GM12892 (cell line): Measurements from ENCODE around the gene PDE10A. TPM values are rescaled to one million over a fixed set of nuclear protein-coding genes. Genes with fewer than 3 reads are reported as not detected.

ENCODE experiments used
- DNase-seq: peaks from one replicate; pipeline ENCODE4 v3.0.0; 2011; ENCODE audit not compliant: insufficient read length
- FAIRE-seq: peaks from 2 replicates; lab custom pipeline; 2011; peaks lifted over from hg19 to GRCh38; lab: Jason Lieb, UNC
- POLR2A ChIP-seq: IDR thresholded peaks from 2 replicates; pipeline ENCODE4 v1.6.1; 2011; ENCODE audit warnings: low read depth, low read length, control low read depth
- POLR2AphosphoS5 ChIP-seq: IDR thresholded peaks from 2 replicates; pipeline ENCODE4 v1.6.1; 2011; ENCODE audit warnings: low read depth, low read length, control low read depth
- TAF1 ChIP-seq: IDR thresholded peaks from 2 replicates; pipeline ENCODE4 v1.6.1; 2011; ENCODE audit warnings: low read depth, mild to moderate bottlenecking, control low read depth, low read length, borderline replicate concordance
- polyA plus RNA-seq: library from polyadenylated mRNA; unstranded; fragments of >200 nt; gene quantifications from one replicate; pipeline ENCODE4 v1.2.1, GENCODE V29; 2012; ENCODE audit warnings: missing spikeins, inconsistent platforms; ENCODE audit not compliant: missing spikeins

PDE10A gene
- polyA plus RNA-seq: 0.11 TPM

GRCh38 chr6:165662749-165663376 lies at the start of gene PDE10A:
PDE10A (minus strand) TSS chr6:165663241; CDS start chr6:165662811, 430 bp downstream.
- TF ChIP-seq TAF1: no peak
- TF ChIP-seq POLR2AphosphoS5: no peak
- no peak for TF ChIP-seq POLR2A
- FAIRE-seq (no peak), DNase-seq (no peak)

- TF ChIP-seq POLR2AphosphoS5: no peak
- TF ChIP-seq TAF1: no peak
- TF ChIP-seq POLR2A: no peak
- DNase-seq: no peak
- no peak for FAIRE-seq
Measured at GRCh38 chr6:165708985-165709576, 46.0 kb upstream of the PDE10A start.

- DNase-seq (no peak), FAIRE-seq (no peak)
- TF ChIP-seq POLR2AphosphoS5 (no peak), POLR2A (no peak), TAF1 (no peak)
Measured at GRCh38 chr6:165707067-165707853, 44.2 kb upstream of the PDE10A start.

- TF ChIP-seq POLR2AphosphoS5 (no peak), POLR2A (no peak), TAF1 (no peak)
- no peak for DNase-seq
- no peak for FAIRE-seq
Measured at GRCh38 chr6:165705941-165706340, 42.9 kb upstream of the PDE10A start.

DNA sequence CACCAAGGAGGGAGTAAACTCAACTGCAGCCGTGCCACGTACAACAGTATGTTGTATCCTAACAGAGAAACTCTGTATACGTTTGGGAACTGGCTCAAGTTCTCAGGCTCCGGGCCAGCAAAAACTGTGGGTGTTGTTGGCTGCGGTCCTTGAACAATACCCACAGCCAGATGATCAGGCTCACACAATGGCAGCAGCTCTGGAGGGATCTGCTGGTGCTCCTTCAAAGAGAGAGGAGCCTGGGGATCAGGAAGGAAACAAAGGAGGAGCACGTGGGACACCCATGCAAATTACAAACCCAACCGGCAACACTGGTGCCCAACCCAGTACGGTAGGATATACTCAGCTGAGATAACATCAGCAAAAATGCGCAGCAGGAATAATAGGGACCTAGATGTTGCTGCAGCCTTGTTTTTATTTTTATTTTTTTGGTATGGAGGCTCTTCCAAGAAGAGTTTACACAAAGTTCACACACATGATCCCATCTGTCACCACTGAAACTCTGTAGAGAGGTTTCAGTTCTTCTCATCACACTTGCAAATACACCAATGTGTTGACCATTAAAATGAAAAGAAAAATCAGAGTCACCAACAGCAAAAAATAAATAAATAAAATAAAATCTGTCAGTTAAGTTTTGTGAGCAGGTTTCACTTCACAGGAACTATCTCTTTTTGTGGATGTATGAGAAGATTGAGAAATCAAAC lies 41.2 kb upstream of the PDE10A start:
- no peak for DNase-seq
- no peak for FAIRE-seq
- TF ChIP-seq TAF1 (no peak), POLR2AphosphoS5 (no peak), POLR2A (no peak)

- no peak for DNase-seq
- no peak for FAIRE-seq
- TF ChIP-seq TAF1: no peak
- TF ChIP-seq POLR2AphosphoS5: no peak
- TF ChIP-seq POLR2A: no peak
Measured at GRCh38 chr6:165702669-165703068, 39.6 kb upstream of the PDE10A start.

- no peak for TF ChIP-seq POLR2AphosphoS5
- TF ChIP-seq TAF1: no peak
- no peak for TF ChIP-seq POLR2A
- no peak for DNase-seq
- FAIRE-seq: no peak
Measured at GRCh38 chr6:165701564-165702354, 38.7 kb upstream of the PDE10A start.

GRCh38 chr6:165701005-165701404 lies 38.0 kb upstream of the PDE10A start:
- DNase-seq (no peak), FAIRE-seq (no peak)
- no peak for TF ChIP-seq POLR2A
- no peak for TF ChIP-seq TAF1
- TF ChIP-seq POLR2AphosphoS5: no peak

- no peak for DNase-seq
- no peak for TF ChIP-seq TAF1
- TF ChIP-seq POLR2A: no peak
- no peak for TF ChIP-seq POLR2AphosphoS5
- FAIRE-seq: no peak
Measured at GRCh38 chr6:165698868-165699267, 35.8 kb upstream of the PDE10A start.

GRCh38 chr6:165697171-165697570 lies 34.1 kb upstream of the PDE10A start:
- DNase-seq (no peak), FAIRE-seq (no peak)
- TF ChIP-seq POLR2A (no peak), POLR2AphosphoS5 (no peak), TAF1 (no peak)

DNA sequence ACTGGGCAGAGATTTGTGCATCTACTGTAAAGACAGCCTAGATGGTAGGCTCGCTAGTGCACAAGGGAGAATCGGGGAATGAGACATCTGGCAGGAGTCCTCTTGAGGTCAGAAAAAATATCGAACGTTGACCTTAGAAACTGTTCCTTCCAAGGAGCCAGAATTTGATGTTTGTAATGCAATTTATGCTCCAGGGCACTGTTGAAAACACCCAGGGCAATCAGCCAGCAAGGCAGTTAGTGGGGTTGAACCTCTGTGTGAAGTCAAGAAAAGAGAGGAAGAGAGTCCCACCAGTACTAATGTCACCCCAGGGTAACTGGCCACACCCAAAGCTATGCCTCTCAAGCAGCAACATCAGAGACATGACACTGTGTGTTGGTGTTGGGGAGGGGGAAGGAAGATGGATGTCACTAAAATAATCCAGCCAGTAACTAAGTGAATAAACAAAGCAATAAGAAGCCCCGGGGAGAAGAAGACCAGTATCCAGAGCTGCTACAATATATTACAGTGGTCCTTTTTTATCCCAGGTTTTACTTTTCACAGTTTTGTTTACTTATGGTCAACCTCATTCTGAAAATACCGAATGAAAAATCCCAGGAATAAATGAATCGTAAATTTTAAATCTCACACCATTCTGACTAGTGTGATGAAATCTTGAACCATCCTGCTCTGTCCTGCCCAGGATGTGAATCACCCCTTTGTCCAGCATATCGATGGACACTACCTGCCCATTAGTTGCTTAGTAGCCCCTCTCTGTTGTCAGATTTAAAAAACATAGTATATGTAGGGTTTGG lies 32.9 kb upstream of the PDE10A start:
- FAIRE-seq: no peak
- no peak for TF ChIP-seq TAF1
- TF ChIP-seq POLR2A: no peak
- no peak for TF ChIP-seq POLR2AphosphoS5

More for the DNA sequence above, 32.9 kb upstream of the PDE10A start:
- DNase-seq: no peak
